Measurements from ENCODE around the gene KRTAP4-2.

Gene KRTAP4-2

DNA sequence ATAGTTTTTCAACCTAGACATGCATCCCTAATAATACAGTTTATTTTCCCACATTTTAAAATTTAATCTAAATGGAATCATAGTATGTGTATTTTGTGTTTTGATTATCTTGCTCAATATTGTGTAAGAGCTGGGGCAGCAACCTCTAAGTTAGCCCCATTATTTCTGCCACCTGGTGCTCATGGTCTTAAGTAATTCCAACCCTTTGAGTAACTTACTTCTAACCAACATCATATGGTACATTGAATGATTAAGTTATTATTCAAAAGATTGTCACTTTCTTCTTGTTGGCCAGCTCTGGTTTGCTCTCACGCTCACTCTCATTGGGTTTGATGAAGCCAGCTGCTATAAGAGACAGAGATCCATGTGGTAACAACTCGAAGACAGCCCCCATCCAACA lies 6.1 kb downstream of the KRTAP4-2 start (continued):
- TF ChIP-seq, protein P1, sequence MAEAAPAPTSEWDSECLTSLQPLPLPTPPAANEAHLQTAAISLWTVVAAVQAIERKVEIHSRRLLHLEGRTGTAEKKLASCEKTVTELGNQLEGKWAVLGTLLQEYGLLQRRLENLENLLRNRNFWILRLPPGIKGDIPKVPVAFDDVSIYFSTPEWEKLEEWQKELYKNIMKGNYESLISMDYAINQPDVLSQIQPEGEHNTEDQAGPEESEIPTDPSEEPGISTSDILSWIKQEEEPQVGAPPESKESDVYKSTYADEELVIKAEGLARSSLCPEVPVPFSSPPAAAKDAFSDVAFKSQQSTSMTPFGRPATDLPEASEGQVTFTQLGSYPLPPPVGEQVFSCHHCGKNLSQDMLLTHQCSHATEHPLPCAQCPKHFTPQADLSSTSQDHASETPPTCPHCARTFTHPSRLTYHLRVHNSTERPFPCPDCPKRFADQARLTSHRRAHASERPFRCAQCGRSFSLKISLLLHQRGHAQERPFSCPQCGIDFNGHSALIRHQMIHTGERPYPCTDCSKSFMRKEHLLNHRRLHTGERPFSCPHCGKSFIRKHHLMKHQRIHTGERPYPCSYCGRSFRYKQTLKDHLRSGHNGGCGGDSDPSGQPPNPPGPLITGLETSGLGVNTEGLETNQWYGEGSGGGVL (tag by site-specific recombination; IDR thresholded peaks at IDR 0.05) = no peak
- no peak for TF ChIP-seq ZNF837 (tag by site-specific recombination; IDR thresholded peaks at IDR 0.05)

DNA sequence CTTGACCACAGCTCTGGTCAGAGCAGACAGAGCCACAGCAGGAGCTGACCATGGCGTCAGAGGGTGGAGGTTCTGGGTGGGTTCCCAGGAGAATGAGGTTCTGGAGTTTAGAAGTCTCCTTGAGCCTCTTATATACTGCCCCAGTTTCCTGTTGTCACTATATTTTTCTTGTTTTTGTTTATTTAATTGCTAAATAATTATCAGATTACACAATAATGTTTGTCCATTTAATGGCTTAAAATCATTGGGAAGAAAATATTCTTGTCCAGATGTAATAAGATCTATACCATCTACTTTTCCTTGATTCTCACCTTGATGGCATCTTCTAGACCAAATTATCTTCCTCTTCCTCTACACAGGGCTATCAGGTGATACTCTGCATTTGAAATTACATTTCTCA lies 9.9 kb downstream of the KRTAP4-2 start, which contains the start of gene KRTAP4-3:
KRTAP4-3 (minus strand) TSS at position 101 of the 400 bp plus-strand sequence; CDS start at position 52, 49 bp downstream.
- CTCF ChIA-PET = interaction anchor here (1.1 kb wide), 1 partner anchor 383 kb away, joined by 3 read pairs; no protein-coding TSS in a partner anchor

DNA sequence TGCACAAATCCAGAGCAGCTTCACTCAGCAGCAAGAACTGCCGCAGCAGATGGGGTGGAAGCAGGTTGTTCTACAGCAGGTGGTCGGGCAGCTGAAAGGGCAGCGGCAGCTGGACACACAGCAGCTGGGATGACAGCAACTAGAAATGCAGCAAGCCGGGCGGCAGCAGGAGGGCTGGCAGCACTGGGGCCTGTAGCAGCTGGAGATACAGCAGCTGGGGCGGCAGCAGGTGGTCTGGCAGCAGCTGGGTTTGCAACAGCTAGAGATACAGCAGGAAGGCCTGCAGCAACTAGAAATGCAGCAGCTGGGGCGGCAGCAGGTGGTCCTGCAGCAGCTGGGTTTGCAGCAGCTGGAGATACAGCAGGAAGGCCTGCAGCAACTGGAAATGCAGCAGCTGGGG lies 10.5 kb downstream of the KRTAP4-2 start:
- Histone ChIP-seq H3K9me3 (ENCODE audit: control insufficient read depth, insufficient read depth, low read depth, low read length) (no peaks in the 10 kb centered on the region), H3K27ac (ENCODE audit: extremely low read depth, low read depth, low read length) (no peak overlapping the region), H3K4me3 (ENCODE audit: low read depth, low read length) (no peak overlapping the region), H3K4me1 (ENCODE audit: control insufficient read depth, insufficient read depth, low read length) (no peaks in the 10 kb centered on the region), H3K36me3 (ENCODE audit: control insufficient read depth in 2 of 2, insufficient read depth in 1 of 2, low read length in 2 of 2) (no peaks in the 10 kb centered on the region)
- CTCF ChIA-PET = interaction anchor here (1.1 kb wide), 1 partner anchor 383 kb away, joined by 3 read pairs; no protein-coding TSS in a partner anchor
- POLR2A ChIA-PET = no interaction called here
- TF ChIP-seq ZNF292 (tag by site-specific recombination; IDR thresholded peaks at IDR 0.05; ENCODE audit: borderline replicate concordance, low read depth) = no peak
- no peak for TF ChIP-seq ZNF585B (tag by site-specific recombination; IDR thresholded peaks at IDR 0.05)
- no peak for TF ChIP-seq ZNF626 (tag by site-specific recombination; IDR thresholded peaks at IDR 0.05)
- no peak for TF ChIP-seq ZNF433 (tag by site-specific recombination; IDR thresholded peaks at IDR 0.05; ENCODE audit: low read depth)
- no peak for TF ChIP-seq SCRT2 (tag by site-specific recombination; IDR thresholded peaks at IDR 0.05)
- TF ChIP-seq ZIC2 (tag by site-specific recombination; IDR thresholded peaks at IDR 0.05) = peak; percentile 62; the same call in 1 of the 2 replicates
- TF ChIP-seq ZNF529 (tag by site-specific recombination; IDR thresholded peaks at IDR 0.05; ENCODE audit: insufficient replicate concordance) = no peak

More for the DNA sequence above, 9.9 kb downstream of the KRTAP4-2 start, which contains the start of gene KRTAP4-3:
- H3K4me1 ChIP-seq (ENCODE audit: control insufficient read depth, insufficient read depth, low read length) = no peaks in the 10 kb centered on the region
- H3K9me3 ChIP-seq (ENCODE audit: control insufficient read depth, insufficient read depth, low read depth, low read length) = no peaks in the 10 kb centered on the region
- no peak within 1 kb of the TSS for H3K4me3 ChIP-seq (ENCODE audit: low read depth, low read length)
- POLR2A ChIA-PET = no interaction called here
- TF ChIP-seq, protein P2, sequence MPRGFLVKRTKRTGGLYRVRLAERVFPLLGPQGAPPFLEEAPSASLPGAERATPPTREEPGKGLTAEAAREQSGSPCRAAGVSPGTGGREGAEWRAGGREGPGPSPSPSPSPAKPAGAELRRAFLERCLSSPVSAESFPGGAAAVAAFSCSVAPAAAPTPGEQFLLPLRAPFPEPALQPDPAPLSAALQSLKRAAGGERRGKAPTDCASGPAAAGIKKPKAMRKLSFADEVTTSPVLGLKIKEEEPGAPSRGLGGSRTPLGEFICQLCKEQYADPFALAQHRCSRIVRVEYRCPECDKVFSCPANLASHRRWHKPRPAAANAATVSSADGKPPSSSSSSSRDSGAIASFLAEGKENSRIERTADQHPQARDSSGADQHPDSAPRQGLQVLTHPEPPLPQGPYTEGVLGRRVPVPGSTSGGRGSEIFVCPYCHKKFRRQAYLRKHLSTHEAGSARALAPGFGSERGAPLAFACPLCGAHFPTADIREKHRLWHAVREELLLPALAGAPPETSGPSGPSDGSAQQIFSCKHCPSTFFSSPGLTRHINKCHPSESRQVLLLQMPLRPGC (tag by site-specific recombination; IDR thresholded peaks at IDR 0.05) = no peak
- TF ChIP-seq ZBTB21 (tag by site-specific recombination; IDR thresholded peaks at IDR 0.05) (no peak), GFI1B (tag by site-specific recombination; IDR thresholded peaks at IDR 0.05) (no peak), RBAK (tag by site-specific recombination; IDR thresholded peaks at IDR 0.05) (no peak), ZNF426 (tag by site-specific recombination; IDR thresholded peaks at IDR 0.05) (no peak), ZNF157 (tag by site-specific recombination; IDR thresholded peaks at IDR 0.05) (no peak)
- TF ChIP-seq, protein P1 (tag by site-specific recombination; IDR thresholded peaks at IDR 0.05) = no peak
- TF ChIP-seq, protein P3, sequence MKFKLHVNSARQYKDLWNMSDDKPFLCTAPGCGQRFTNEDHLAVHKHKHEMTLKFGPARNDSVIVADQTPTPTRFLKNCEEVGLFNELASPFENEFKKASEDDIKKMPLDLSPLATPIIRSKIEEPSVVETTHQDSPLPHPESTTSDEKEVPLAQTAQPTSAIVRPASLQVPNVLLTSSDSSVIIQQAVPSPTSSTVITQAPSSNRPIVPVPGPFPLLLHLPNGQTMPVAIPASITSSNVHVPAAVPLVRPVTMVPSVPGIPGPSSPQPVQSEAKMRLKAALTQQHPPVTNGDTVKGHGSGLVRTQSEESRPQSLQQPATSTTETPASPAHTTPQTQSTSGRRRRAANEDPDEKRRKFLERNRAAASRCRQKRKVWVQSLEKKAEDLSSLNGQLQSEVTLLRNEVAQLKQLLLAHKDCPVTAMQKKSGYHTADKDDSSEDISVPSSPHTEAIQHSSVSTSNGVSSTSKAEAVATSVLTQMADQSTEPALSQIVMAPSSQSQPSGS (tag by site-specific recombination; IDR thresholded peaks at IDR 0.05; ENCODE audit: low read depth) = no peak
- no peaks in the 10 kb centered on the region for H3K36me3 ChIP-seq (ENCODE audit: control insufficient read depth in 2 of 2, insufficient read depth in 1 of 2, low read length in 2 of 2)
- no peak within 1 kb of the TSS for H3K27ac ChIP-seq (ENCODE audit: extremely low read depth, low read depth, low read length)
